ENCODE results near the gene TENT5C. TPM values are rescaled to one million over a fixed set of nuclear protein-coding genes. Genes with fewer than 3 reads are reported as not detected.
A peak's percentile ranks its signal among the peaks of the same experiment; 100 is the strongest.

Gene TENT5C
- total and polyA plus RNA-seq, 9 of the 15 experiments (the other 6 are each of a cell fraction or from before 2014, with no cell fraction given) = 1.8 to 7.7 (median 4.0) TPM

GRCh38 chr1:117671781-117672501 lies 66.1 kb downstream of the TENT5C start (continued):
- TF ChIP-seq JUND (IDR thresholded peaks at IDR 0.05; ENCODE audit: borderline replicate concordance, low read depth, low read length) (peak; percentile 46; the same call in 1 of the 2 replicates), JUND (tag; IDR thresholded peaks at IDR 0.05; ENCODE audit: borderline replicate concordance, low read depth, low read length) (no peak; the same call in 2 of the 3 replicates), E2F4 (CRISPR knock-in tag; IDR thresholded peaks at IDR 0.05; ENCODE audit: low read depth) (no peak), HDAC2 (IDR thresholded peaks at IDR 0.05) (peak; percentile 44; the same call in 1 of the 2 replicates), ZFX (CRISPR knock-in tag; IDR thresholded peaks at IDR 0.05) (no peak), PHB (CRISPR knock-in tag; IDR thresholded peaks at IDR 0.05) (no peak), PRMT5 (CRISPR knock-in tag; IDR thresholded peaks at IDR 0.05) (no peak), ARID2 (IDR thresholded peaks at IDR 0.05) (peak; percentile 72; the same call in 1 of the 2 replicates), NFIX (CRISPR knock-in tag; IDR thresholded peaks at IDR 0.05; ENCODE audit: low read depth) (no peak), ZBTB17 (CRISPR knock-in tag; IDR thresholded peaks at IDR 0.05) (no peak), POU5F1 (IDR thresholded peaks at IDR 0.05; ENCODE audit: borderline replicate concordance, low read depth, low read length, partially characterized antibody) (no peak), CLOCK (CRISPR knock-in tag; IDR thresholded peaks at IDR 0.05; ENCODE audit: borderline replicate concordance) (no peak), TOE1 (IDR thresholded peaks at IDR 0.05; ENCODE audit: borderline replicate concordance) (0 out of 2 replicates have a peak, but pooled peaks have one; percentile 56), TOE1 (CRISPR knock-in tag; IDR thresholded peaks at IDR 0.05; ENCODE audit: borderline replicate concordance, low read depth) (no peak), POLR3G (IDR thresholded peaks at IDR 0.05; ENCODE audit: extremely low read depth, insufficient read length, insufficient replicate concordance) (no peak), TAF1 (IDR thresholded peaks at IDR 0.05; ENCODE audit: control insufficient read depth, extremely low read depth, insufficient read depth, low read length, severe bottlenecking) (no peak), DPF2 (IDR thresholded peaks at IDR 0.05) (no peak), POLR2A (conservative IDR thresholded peaks at IDR 0.05) (no peak), SNAPC5 (CRISPR knock-in tag; IDR thresholded peaks at IDR 0.05) (no peak), BCOR (IDR thresholded peaks at IDR 0.05) (peak; percentile 80), VEZF1 (CRISPR knock-in tag; IDR thresholded peaks at IDR 0.05) (peak; percentile 67; the same call in 1 of the 2 replicates), FOXK1 (CRISPR knock-in tag; IDR thresholded peaks at IDR 0.05; ENCODE audit: borderline replicate concordance) (no peak), ARID1B (IDR thresholded peaks at IDR 0.05) (peak; percentile 40), ARHGAP35 (IDR thresholded peaks at IDR 0.05; ENCODE audit: partially characterized antibody) (no peak)

Data from K562 (cell line).